Heart right ventricle (tissue), 16 donors: ENCODE results near the gene ANKRD13B. TPM values are rescaled to one million over a fixed set of nuclear protein-coding genes. Genes with fewer than 3 reads are reported as not detected.

Source experiments
- ATAC-seq, 8 donors: fragments of 200-7000 bp; cut with Tn5 transposase; one replicate each; pipeline ENCODE4 v1.9.1; 2020; ENCODE audit warnings: mild to moderate bottlenecking in 8 of 8, moderate library complexity in 8 of 8, moderate number of reproducible peaks in 1 of 8
- DNase-seq, 2 donors: peaks; one replicate each; pipeline ENCODE4 v3.0.0-alpha.2; 2020
- H3K27ac ChIP-seq, 10 donors: fragments of 200-600 bp; sonication (generic) in 2 of 10; one replicate each; pipeline versions ENCODE4 v1.5.0 to v1.8.0; 2020 to 2022; ENCODE audit warnings: mild to moderate bottlenecking in 3 of 10
- H3K27me3 ChIP-seq, 7 donors: fragments of 200-600 bp; one replicate each; pipeline ENCODE4 v1.8.0; 2021 to 2022; ENCODE audit warnings: mild to moderate bottlenecking in 2 of 7
- H3K36me3 ChIP-seq, 9 donors: fragments of 200-600 bp; sonication (generic) in 1 of 9; one replicate each; pipeline versions ENCODE4 v1.5.0 to v1.8.0; 2020 to 2022; ENCODE audit warnings: mild to moderate bottlenecking in 2 of 9
- H3K4me1 ChIP-seq, 9 donors: fragments of 200-600 bp; sonication (generic) in 1 of 9; one replicate each; pipeline versions ENCODE4 v1.5.0 to v1.8.0; 2020 to 2022; ENCODE audit warnings: mild to moderate bottlenecking in 4 of 9
- H3K4me3 ChIP-seq, 10 donors: fragments of 200-600 bp; sonication (generic) in 2 of 10; one replicate each; pipeline versions ENCODE4 v1.5.0 to v1.8.0; 2020 to 2022; ENCODE audit warnings: mild to moderate bottlenecking in 7 of 10, moderate library complexity in 2 of 10
- H3K9me3 ChIP-seq, 11 donors: fragments of 200-600 bp in 10 of 11; sonication (generic) in 2 of 11; one replicate each; pipeline versions ENCODE4 v1.5.0 to v1.8.0; 2013 to 2022; ENCODE audit warnings: mild to moderate bottlenecking in 2 of 11, control low read depth in 1 of 11, moderate library complexity in 1 of 11
- CTCF ChIP-seq, 9 donors: fragments of 200-600 bp; sonication (generic) in 2 of 9; IDR thresholded peaks; one replicate each; pipeline versions ENCODE4 v1.5.0 to v1.8.0; 2021 to 2022; ENCODE audit warnings: antibody characterized with exemption in 9 of 9, mild to moderate bottlenecking in 5 of 9, moderate library complexity in 1 of 9
- WGBS, 2 donors: extraction: QIAGEN DNeasy Blood & Tissue Kit; methylation state at CpG; one replicate each; pipeline ENCODE4 v1.1.7; 2013; ENCODE audit warnings: inconsistent platforms in 1 of 2; 5-methylcytosine and 5-hydroxymethylcytosine counted together
- intact Hi-C, 10 donors: fragments of 100-400 bp; cut with DNase I; formaldehyde crosslinking; loops; one replicate each; pipeline versions ENCODE4 v1.11.1 to v1.14.2; 2022
- polyA plus RNA-seq, 2 donors: library from polyadenylated mRNA; stranded (reverse); fragments of 200-250 nt; gene quantifications; one replicate each; pipeline ENCODE4 v1.2.3, GENCODE V29; 2013
- total RNA-seq, 10 donors: library from RNA; stranded (reverse); fragmentation: NEBNext Ultra II Directional in 3 of 10; extraction: Animal tissue kit (Norgen Biotek cat#: 25700) in 3 of 10; gene quantifications; one replicate each; pipeline versions ENCODE4 v1.2.1 to v1.2.4, GENCODE V29; 2021 to 2023
- donor health status: Arrhythmogenic right ventricular cardiomyopathy.
- donor health status: ischemic (EF 13 %, LVEDD 7.1; RV severe dilation, severe dysfunction).
- donor health status: healthy with polysubstance abuse.
- donor health status: DM: no; HTN: yes; CAD: no.
- donor health status: DM: no; HTN: no; CAD: no.
- donor health status: ischemic (EF 25% LVEDD 6.9; RV normal size, moderate dysfunction).
- donor health status: ischemic (EF 25% LVEDD 5.7; RV mildly dilated, moderate dysfunction).
- donor health status: healthy.
- donor health status: DM: yes; HTN: yes; CAD: no.
- donor health status: Ischemic cardiomyopathy.
- donor health status: ischemic (EF 35%, LVEDD 5.7; RV mildly dilated, moderate dysfunction).
- donor health status: nonischemic (EF 11% LVEDD 7.7; RV severe dilation, severe dysfunction).
- donor health status: DM: yes; HTN: yes; CAD: no.
- donor health status: PGD.
- donor health status: ischemic (EF 29% LVEDD 5.4; RV normal size, mild dysfunction).
- donor health status: nonischemic (EF 23%, LVEDD 6.1; RV moderate dilation, normal function).

Gene ANKRD13B
- total and polyA plus RNA-seq, 12 donors, result 2.5 to 9.7 (median 5.7) TPM

GRCh38 chr17:29607557-29608195, 14.7 kb downstream of the ANKRD13B start:
- Histone ChIP-seq H3K4me1 (peaks cover 0 to 8% (median under 1%) of the 10 kb centered on the region in 9 donors), H3K27me3 (peaks cover 0 to 4% (median 0%) of the 10 kb centered on the region in 7 donors), H3K9me3 (no peaks in the 10 kb centered on the region), H3K4me3 (no peak overlapping the region), H3K36me3 (peaks cover 0 to 11% (median 0%) of the 10 kb centered on the region in 9 donors), H3K27ac (no peak overlapping the region)
- DNase-seq (no peak), ATAC-seq (peak in 1 of 8 donors; percentile 14)
- intact Hi-C loops, result no loop called here
- no peak for TF ChIP-seq CTCF (IDR thresholded peaks at IDR 0.05)
- WGBS, 2 donors, result 88 to 89% methylated on average over 28 to 29 of the region's 29 CpGs

- DNase-seq, result no peak
- Histone ChIP-seq H3K36me3 (peaks cover 0 to 11% (median 0%) of the 10 kb centered on the region in 9 donors), H3K4me1 (peaks cover 5 to 16% (median 13%) of the 10 kb centered on the region in 9 donors), H3K27ac (no peak overlapping the region), H3K4me3 (no peak overlapping the region), H3K27me3 (peaks cover 0 to 13% (median 0%) of the 10 kb centered on the region in 7 donors), H3K9me3 (no peaks in the 10 kb centered on the region)
- intact Hi-C loops, result no loop called here
- no peak for TF ChIP-seq CTCF (IDR thresholded peaks at IDR 0.05)
- ATAC-seq, result no peak
- WGBS, 2 donors, result 91% methylated on average over 15 of the region's 15 CpGs
These were observed 16.1 kb downstream of the ANKRD13B start for GRCh38 chr17:29608986-29609385.

GRCh38 chr17:29610395-29610794, 17.5 kb downstream of the ANKRD13B start:
- Histone ChIP-seq H3K4me1 (peaks cover 5 to 30% (median 19%) of the 10 kb centered on the region in 9 donors), H3K4me3 (no peak overlapping the region), H3K27me3 (peaks cover 0 to 20% (median 0%) of the 10 kb centered on the region in 7 donors), H3K27ac (no peak overlapping the region), H3K36me3 (peaks cover 0 to 11% (median 0%) of the 10 kb centered on the region in 9 donors), H3K9me3 (no peaks in the 10 kb centered on the region)
- intact Hi-C loops, result loop anchor here in 3 of 10 donors (5.0 to 10.0 kb wide), 3 partner anchors 33 to 324 kb away; partner anchors contain the start of gene SSH2 (in 1 of the 3)
- no peak for DNase-seq
- 87 to 91% methylated on average over 3 of the region's 3 CpGs for WGBS, 2 donors
- ATAC-seq, result no peak
- TF ChIP-seq CTCF (IDR thresholded peaks at IDR 0.05), result no peak

- Histone ChIP-seq H3K4me3 (no peak overlapping the region), H3K36me3 (peaks cover 0 to 11% (median 0%) of the 10 kb centered on the region in 9 donors), H3K27ac (no peak overlapping the region), H3K4me1 (peaks cover 5 to 39% (median 27%) of the 10 kb centered on the region in 9 donors), H3K9me3 (no peaks in the 10 kb centered on the region), H3K27me3 (peaks cover 0 to 28% (median 0%) of the 10 kb centered on the region in 7 donors)
- DNase-seq, result no peak
- 98 to 99% methylated on average over 11 of the region's 11 CpGs for WGBS, 2 donors
- no peak for TF ChIP-seq CTCF (IDR thresholded peaks at IDR 0.05)
- ATAC-seq, result no peak
- intact Hi-C loops, result loop anchor here in 3 of 10 donors (5.0 to 10.0 kb wide), 3 partner anchors 34 to 323 kb away; partner anchors contain the start of gene SSH2 (in 1 of the 3)
These were observed 18.6 kb downstream of the ANKRD13B start for GRCh38 chr17:29611351-29612093.
